ENCODE data around the gene NAA35. TPM values are rescaled to one million over a fixed set of nuclear protein-coding genes. Genes with fewer than 3 reads are reported as not detected.

Gene NAA35
- total RNA-seq, 1 donor from 2014 or later, result 21.7 TPM

- DNase-seq (ENCODE audit: low spot score), result no peak
Observed at GRCh38 chr9:86061972-86062739, 121.2 kb downstream of the NAA35 start.

- DNase-seq (ENCODE audit: low spot score), result no peak
Observed at GRCh38 chr9:86062845-86063693, 122.1 kb downstream of the NAA35 start.

GRCh38 chr9:86064220-86064619, 123.3 kb downstream of the NAA35 start:
- DNase-seq (ENCODE audit: low spot score), result no peak

- no peak for DNase-seq (ENCODE audit: low spot score)
Observed at GRCh38 chr9:86069206-86069869, 128.4 kb downstream of the NAA35 start.

Other genes starting within 250 kb of the NAA35 start
- gene AGTPBP1, start 199.2 kb upstream of the NAA35 start, total RNA-seq (ENCODE audit: insufficient read depth, low replicate concordance), result 46.0 TPM
- gene GOLM1, start 158.4 kb downstream of the NAA35 start, total RNA-seq (ENCODE audit: insufficient read depth, low replicate concordance), result 29.4 TPM

Data from umbilical cord (tissue), 2 donors.